HG02970 (cell line): ENCODE measurements around the gene CTAG2.
"Not testable (repeated sequence)": the region's sequence is repeated elsewhere in the genome, so short reads cannot be mapped to it uniquely, and the experiment has no call there.

Experiments
- ATAC-seq: cut with Tn5 transposase; IDR thresholded peaks from one replicate; pipeline ENCODE4 v1.9.1; 2021; ENCODE audit warnings: mild to moderate bottlenecking, moderate library complexity, moderate number of reproducible peaks; ENCODE audit not compliant: unreplicated experiment, low FRiP score

Gene CTAG2

DNA sequence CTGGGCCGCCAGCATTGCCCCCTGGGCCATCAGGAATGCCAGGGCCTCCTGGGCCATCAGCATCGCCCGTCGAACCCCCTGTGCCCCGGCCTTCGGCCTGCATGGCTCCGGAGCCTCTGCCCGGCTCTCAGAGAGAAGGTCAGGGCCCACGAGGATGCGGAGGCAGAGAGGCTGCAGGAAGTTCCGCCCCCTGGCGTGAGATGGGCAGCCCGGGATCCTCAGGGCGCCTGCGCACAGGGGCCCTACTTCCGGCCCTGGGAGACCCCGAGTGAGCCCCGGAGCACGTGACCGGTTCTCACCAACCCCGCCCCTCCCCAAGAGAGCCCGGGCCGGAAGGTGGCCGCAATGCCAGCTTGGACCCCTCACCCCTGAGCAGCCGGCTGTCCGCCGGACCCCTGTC, at the start of gene CTAG2:
CTAG2 (minus strand) TSS at position 167 of the 400 bp plus-strand sequence; CDS start at position 103, 64 bp downstream.
- ATAC-seq, result not testable (repeated sequence)

DNA sequence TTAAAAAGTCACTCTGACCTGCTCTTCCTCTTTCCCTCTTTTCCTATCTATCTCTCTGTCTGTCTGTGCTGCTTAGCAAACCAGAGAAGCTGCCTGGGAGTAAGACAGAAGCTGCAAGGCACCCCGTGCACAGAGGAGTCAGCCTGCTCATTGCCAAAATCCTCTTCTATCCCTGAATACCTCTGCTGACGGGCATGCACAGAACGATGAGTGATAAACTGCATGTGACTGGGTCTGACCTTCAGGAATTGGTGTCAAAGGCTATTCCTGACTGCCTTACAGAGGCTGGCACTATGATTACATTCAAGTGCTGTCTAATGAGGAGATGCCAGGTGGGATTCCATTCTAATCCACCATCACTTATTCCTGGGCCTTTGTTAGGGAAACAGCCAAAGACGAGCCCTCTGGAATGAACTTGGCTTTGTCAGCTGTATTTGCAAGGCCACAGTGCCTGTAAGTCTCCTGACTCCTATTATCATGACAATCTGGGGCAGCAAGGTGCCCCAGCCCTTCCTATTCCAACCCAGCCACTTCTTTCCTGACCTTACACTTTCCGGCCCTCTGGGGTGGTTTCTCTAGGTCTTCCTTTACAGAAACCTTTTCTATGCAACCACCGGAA, 45.4 kb upstream of the CTAG2 start:
- no peak for ATAC-seq

DNA sequence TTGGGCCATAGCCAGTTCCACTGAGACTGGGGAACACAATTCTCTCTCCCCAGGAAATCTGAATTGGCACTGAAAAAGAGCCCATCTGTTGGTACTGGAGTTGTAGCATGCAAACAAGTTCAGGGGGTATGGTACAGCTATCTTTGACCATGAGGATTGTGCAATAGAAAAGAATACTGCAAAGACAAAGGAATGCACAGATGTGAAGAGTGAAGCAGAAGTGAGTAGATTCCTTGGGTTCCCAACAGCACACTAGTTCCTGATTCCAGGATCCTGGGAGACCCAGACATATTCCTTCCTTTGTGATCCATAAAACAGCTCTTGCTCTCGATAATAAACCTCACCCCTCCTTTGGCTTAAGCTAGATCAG, 43.3 kb upstream of the CTAG2 start:
- ATAC-seq, result no peak

DNA sequence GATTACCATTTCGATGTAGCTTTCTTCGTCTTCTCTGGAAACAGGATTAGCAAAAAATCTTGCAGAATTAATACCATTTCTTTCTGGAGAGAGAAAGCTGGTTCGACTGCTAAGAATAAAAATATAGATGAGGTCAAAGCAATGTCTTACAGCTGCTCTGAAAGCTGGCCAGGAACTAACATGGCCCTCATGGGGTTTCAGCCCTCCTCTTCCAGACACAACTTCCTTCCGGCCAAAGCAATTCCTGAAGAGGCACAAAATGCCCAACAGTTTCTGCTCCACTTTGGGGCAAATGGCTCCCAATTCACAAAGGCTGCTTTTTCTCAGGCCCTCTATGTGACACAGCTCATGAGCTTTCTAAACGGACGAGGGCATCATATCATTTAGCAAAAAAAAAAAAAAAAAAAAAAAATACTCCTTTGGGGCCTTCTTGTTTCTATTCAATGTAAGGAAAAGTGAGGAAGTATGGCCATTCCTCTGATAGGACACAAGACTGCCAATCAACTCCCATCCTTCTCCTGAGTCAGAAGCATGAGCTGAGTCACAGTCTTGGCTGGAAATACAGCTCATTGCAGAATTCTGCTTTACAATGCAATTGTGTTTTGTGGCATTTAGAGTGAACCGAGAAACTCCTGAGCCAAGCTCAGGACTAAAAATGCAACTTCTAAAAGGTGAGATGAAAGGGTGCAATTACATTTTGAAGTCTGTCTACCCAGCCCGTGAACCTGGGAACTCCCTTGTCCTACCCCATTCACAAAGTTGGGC, 42.7 kb upstream of the CTAG2 start:
- no peak for ATAC-seq

DNA sequence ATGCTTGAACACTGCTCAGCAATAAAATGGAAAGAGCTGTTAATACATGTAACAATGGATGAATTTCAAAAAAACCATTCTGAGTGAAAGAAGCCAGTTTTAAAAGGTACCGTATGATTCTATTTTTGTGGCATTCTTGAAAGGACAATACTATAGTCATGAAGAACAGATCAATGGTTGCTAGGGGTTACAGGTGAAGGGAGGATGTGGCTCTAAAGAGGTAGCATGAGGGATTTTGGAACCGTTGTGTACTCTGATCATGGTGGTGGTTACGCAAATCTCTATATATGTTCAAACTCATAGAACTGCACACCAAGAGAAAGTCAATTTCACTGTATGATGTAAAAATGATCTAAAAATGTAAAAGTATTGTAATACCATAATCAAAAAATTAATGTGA, 40.0 kb upstream of the CTAG2 start:
- ATAC-seq, result no peak

DNA sequence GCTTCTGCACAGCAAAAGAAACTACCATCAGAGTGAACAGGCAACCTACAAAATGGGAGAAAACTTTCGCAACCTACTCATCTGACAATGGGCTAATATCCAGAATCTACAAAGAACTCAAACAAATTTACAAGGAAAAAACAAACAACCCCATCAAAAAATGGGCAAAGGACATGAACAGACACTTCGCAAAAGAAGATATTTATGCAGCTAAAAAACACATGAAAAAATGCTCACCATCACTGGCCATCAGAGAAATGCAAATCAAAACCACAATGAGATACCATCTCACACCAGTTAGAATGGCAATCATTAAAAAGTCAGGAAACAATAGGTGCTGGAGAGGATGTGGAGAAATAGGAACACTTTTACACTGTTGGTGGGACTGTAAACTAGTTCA, 37.1 kb upstream of the CTAG2 start:
- ATAC-seq, result not testable (repeated sequence)

DNA sequence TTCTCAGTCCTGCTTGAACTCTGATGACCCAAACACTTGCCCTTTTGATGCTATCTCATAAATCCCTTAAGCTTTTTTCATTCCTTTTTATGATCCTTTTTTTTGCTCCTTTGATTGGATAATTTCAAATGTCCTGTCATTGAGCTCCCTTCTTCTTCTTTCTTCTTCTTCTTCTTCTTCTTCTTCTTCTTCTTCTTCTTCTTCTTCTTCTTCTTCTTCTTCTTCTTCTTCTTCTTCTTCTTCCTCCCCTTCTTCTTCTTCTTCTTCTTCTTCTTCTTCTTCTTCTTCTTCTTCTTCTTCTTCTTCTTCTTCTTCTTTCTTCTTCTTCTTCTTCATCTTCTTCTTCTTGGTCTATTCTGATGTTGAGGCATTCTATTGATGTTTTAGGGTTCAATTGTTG, 18.7 kb upstream of the CTAG2 start:
- not testable (repeated sequence) for ATAC-seq

DNA sequence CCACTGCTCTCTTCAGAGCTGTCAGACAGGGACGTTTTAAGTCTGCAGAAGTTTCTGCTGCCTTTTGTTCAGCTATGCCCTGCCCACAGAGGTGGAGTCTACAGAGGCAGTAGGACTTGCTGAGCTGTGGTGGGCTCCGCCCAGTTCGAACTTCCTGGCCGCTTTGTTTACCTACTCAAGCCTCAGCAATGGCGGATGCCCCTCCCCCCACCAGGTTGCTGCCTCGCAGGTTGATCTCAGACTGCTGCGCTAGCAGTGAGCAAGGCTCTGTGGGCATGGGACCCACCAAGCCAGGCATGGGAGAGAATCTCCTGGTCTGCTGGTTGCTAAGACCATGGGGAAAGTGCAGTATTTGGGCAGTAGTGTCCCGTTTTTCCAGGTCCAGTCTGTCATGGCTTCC, 17.5 kb upstream of the CTAG2 start:
- not testable (repeated sequence) for ATAC-seq

DNA sequence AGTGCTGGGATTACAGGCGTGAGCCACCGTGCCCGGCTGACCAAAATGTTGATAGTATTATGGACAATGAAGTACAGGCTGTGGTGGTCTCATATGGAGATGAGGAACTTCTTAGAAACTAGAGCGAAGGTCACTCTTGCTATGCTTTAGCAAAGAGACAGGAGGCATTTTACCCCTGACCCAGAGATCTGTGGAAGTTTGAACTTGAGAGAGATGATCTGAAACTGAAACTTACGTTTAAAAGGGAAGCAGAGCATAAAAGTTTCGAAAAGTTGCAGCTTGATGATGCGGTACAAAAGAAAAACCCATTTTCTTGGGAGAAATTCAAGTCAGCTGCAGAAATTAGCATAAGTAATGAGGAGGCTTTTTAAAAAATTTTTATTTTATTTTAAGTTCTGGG, 8.5 kb upstream of the CTAG2 start:
- no peak for ATAC-seq

DNA sequence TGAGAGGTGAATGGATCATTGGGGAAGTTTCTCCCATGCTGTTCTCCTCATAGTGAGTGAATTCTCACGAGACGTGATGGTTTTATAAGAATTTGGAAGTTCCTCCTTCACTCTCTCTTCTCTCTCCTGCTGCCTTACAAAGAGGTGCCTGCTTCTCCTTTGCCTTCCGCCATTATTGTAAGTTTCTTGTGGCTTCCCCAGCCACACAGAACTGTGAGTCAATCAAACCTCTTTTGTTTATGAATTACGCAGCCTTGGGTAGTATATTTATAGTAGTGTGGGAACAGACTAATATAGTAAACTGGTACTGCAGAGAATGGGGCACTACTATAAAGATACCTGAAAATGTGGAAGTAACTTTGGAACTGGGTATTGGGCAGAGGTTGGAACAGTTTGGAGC, 7.8 kb upstream of the CTAG2 start:
- ATAC-seq, result no peak

DNA sequence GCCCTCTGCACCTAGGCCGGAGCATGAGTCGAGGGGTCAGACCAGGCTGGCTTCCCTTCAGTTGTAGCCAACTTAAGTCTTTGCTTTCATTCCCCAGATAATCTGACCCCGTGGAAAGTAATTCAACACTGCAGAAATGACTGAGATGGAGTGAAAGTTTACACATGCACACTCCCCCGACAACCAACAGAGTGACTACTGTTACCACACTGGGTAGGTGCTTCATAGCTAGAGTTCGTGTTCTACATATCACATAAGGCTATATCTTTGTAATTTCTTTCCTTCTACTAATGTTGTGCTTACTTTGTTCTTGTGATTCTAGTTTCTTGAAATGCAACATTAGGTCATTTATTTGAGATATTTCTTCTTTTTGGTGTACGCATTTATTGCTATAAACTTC, 7.2 kb upstream of the CTAG2 start:
- no peak for ATAC-seq

DNA sequence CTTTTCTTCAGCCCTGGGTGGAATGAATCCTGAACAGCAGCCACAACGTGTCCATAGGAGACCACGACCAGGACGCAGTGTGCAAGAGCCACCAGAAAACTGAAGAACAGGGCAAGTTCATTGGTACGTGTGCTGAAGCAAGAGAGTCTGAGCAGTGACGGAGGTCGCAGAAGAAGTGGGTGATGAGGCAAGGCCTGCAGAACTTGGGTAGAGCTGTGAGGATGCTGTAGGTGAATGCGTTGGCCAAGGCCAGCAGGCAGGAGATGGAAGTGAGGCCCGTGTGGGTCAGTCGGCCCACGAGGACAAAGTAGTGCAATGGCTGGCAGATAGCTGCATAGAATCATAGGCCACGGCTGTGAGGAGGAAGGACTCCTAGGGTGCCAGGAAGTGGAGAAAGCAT, 5.6 kb upstream of the CTAG2 start:
- no peak for ATAC-seq

DNA sequence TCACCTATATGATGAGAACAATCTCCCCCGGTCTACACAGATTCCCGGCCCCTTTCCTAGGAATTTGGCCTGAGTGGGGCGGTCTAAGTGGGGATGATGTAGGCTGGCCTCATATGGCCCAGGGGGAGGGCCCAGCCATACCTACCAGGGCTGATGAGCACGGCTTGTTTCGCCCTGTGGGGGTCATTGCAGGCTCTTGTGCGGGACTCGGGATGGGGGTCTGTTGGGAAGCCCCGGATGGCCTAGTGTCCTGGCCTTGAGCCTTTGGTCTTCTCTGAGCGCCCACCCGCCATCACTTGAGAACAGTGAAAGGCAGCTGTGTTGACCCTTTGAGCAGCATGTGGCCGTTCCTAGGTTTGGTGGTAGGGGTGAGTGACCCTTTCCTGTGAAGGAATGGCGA, 4.8 kb upstream of the CTAG2 start:
- no peak for ATAC-seq

DNA sequence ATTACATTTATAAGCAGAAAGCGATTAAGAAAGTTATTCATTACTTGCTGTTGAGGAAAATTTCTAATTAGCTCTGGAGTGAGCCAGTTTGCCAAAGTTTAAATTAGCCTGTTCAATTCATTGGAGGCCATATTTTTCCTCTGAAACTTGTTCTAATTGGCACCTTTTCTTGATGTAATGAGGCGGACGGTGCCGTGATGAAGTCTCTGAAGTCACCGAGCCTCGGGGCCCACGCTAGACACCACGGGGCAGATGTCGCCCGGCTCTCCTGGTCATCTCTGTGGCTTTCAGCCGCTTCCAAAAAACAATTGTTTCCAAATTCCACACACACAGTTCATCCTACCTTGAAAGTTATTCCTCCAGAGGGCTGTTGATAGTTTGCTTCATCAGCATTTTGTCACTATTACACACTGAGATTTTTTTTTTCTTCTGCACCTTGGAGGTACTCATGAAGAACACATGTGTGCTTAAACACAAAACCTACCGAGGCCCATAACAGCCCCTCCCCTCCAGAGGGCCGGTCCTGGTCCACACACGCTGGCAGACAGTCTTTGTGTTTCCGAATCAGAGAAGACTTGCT, 3.9 kb upstream of the CTAG2 start:
- no peak for ATAC-seq

DNA sequence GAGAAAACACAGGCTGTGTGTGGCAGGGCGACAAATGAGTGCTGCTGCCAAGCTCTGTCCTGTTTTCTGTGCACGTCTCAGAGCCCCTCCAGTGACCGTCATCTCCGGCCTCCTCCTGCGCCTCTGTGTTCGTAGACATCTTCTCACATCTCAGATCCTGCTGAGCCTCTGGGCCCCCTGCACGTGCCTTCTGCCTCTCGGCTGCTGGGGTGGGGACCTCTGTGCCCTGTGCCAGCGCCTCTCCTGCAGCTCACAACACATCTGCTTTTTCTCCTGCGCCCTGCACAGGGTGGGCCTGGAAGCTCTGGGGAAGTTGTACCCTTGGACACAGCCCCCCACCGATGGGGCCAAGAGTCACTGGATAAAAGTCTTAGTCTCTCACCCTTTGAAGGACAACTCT, 2.4 kb upstream of the CTAG2 start:
- ATAC-seq, result no peak

DNA sequence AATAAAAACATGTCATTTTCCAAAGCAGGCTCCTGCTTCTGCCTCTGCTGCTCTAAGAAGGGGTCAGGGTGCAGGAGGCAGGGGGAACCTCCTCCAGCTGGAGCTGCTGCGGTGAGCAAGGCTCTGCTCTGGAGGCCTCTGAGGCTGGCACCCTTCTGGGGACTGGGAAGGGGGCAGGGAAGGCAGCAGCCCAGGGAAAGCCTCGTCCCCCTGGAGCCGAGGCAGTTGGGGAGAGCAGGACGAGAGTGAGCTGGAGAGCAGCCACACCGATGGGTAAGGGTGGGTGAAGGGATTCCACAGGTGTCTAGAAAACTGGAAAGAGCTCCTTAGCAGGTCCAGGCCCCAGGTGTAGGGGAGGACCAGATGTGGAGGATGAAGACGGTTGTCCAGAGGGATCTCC, 2.0 kb upstream of the CTAG2 start:
- ATAC-seq, result no peak

DNA sequence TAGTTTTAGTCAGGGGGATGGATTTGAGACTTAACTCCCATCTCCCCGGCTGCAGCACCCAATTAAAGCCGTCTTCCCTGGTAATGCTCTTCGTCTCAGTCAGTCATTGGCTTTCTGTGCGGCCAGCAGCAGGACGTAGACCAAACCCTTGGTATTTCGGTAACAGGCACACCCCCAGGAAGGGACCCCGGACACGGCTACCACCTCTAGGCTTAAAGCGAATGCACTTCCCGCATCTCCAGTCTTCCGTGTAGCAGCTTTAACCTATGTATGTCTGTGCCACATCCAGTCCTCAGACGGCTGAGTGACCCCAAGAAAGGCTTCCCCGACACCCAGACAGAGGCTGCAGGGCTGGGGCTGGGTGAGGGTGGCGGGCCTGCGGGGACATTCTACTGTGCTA, 1.5 kb upstream of the CTAG2 start:
- no peak for ATAC-seq

DNA sequence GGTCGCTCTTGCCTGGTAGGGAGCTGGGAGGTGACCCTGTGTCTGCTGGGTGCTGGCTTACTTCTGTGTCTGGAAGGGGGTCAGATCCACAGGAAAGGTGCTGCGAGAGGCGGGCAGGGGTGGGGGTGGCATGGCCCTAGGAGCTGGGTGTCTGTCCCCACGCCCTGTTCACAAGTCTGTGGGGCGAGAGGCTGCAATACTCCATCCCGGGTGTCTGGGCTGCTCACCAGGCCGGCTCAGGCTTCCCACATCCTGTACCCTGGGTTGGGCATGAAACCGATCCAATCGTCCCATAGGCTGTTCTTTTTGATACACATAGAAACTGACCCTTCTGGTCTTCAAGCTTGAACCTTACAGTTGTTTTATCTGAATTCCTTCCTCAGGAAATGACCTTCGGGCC, 993 bp upstream of the CTAG2 start:
- ATAC-seq, result no peak

DNA sequence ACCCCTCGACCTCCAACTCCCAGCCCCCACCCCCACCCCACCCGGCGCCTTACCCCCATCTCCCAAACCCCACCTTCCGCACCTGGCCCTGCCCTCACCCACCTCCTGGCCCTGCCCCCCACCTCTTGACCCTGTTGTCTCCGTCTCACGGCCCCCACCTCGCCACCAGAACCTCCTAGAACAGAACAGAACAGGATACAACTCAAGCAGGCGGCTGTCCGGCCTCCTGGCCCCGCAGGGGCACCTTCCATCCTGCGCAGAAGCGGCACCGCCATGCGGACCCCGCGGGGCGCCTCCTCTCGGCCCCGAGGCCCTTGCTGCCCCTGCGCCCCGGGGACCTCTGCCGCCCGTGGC, 354 bp downstream of the CTAG2 start:
- no peak for ATAC-seq

DNA sequence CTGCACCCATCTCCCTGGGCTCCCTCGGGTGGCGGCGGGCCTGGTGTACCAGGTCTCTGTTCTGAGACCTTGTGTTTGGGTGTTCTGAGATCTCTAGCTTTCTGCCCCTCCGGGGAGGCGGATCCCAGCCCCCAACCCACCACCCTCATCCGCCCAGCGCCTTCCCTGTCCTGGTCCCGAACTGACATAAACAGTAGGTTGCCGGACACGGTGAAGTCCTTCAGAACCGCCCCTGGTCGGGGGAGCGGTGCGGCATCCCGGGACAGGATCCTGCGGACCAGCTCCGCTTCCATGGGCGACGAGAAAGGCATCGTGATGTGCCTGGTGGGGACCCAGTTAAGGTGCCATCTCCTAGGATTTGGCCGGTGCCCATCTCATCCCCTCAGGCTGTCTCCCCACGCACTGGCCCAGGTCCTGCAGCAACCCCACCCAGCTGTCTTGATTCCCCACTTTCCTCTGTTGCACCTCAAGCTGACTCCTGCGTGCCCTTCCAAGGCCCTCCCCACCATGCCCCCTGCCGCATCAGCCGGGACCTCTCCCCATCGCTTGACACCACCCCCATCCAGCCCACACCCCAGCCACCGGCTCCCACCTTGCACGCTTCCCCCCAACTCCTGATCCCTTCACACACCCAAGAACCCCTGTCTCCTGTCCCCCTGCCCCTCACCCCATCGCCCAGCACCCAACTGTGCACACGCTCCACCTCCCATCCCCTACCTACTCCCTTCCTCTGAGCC, 900 bp downstream of the CTAG2 start:
- ATAC-seq, result no peak

DNA sequence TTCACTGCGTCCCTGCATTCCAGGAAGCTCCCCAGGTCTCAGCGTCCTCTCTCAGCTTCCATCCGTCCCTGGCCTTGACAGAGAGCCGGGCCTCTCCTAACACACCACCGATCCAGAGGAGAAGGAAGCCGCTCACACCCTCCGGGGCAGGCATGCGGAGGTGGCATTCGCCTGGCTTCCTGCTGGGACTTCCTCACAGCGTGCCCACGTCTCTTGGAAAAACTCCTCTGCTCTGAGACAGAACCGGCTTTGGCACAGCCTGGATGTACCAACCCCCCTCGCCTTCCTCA, 3.2 kb downstream of the CTAG2 start:
- no peak for ATAC-seq
